Panc1 (cell line): Measurements from ENCODE around the gene DDX24. TPM values are rescaled to one million over a fixed set of nuclear protein-coding genes. Genes with fewer than 3 reads are reported as not detected.

ENCODE experiments used
- ATAC-seq: fragments of 200-7000 bp; cut with Tn5 transposase; 2 replicates; pipeline ENCODE4 v1.9.1; 2020; ENCODE audit warnings: mild to moderate bottlenecking, moderate library complexity
- BruUV-seq: library from RNA; stranded (reverse); fragments of 400-500 nt; replicated peaks from 2 replicates; lab custom pipeline; 2021; lab: Mats Ljungman, UMichigan
- CTCF ChIA-PET: fragments of 300-600 bp; sonication (Branson Sonifier 250); formaldehyde crosslinking; loops from one replicate; lab custom pipeline; 2022; ENCODE audit warnings: antibody characterized with exemption; lab: Charles Lee
- POLR2A ChIA-PET: fragments of 300-600 bp; sonication (Branson Sonifier 250); formaldehyde crosslinking; loops from one replicate; lab custom pipeline; 2022; ENCODE audit warnings: antibody characterized with exemption; lab: Charles Lee
- DNase-seq: peaks from one replicate; pipeline ENCODE4 v3.0.0-alpha.2; 2010; ENCODE audit warnings: low read depth, low spot score
- H3K27ac ChIP-seq: 2 replicates; pipeline ENCODE4 v1.5.1; 2011; ENCODE audit warnings: mild to moderate bottlenecking, low read length, inconsistent platforms
- H3K27me3 ChIP-seq: fragments of 200-500 bp; sonication (Bioruptor generic); 2 replicates; pipeline ENCODE4 v1.6.0; 2014; ENCODE audit warnings: low read length, inconsistent platforms; ENCODE audit not compliant: control insufficient read depth, insufficient read depth
- H3K36me3 ChIP-seq: fragments of 200-500 bp; sonication (Bioruptor generic); 2 replicates; pipeline ENCODE4 v1.5.1; 2014; ENCODE audit warnings: inconsistent platforms, mild to moderate bottlenecking, low read length, moderate library complexity; ENCODE audit not compliant: control insufficient read depth, insufficient read depth
- H3K4me1 ChIP-seq: 2 replicates; pipeline ENCODE4 v1.5.1; 2011; ENCODE audit warnings: inconsistent platforms, mild to moderate bottlenecking, low read length, moderate library complexity; ENCODE audit not compliant: control insufficient read depth, insufficient read depth
- H3K4me3 ChIP-seq, 2 experiments: 2 replicates each; pipeline ENCODE4 v1.5.1; 2011 to 2012; ENCODE audit warnings: low read depth in 2 of 2, low read length in 2 of 2, mild to moderate bottlenecking in 2 of 2, inconsistent platforms in 1 of 2, moderate library complexity in 1 of 2
- H3K9me3 ChIP-seq: fragments of 200-500 bp; sonication (Bioruptor generic); 2 replicates; pipeline ENCODE4 v1.5.1; 2014; ENCODE audit warnings: low read depth, mild to moderate bottlenecking, inconsistent platforms, low read length, moderate library complexity; ENCODE audit not compliant: control insufficient read depth, insufficient read depth
- CTCF ChIP-seq: fragments of 450-650 bp; IDR thresholded peaks from 2 replicates; pipeline ENCODE4 v1.5.1; 2017; ENCODE audit warnings: mild to moderate bottlenecking
- POLR2AphosphoS5 ChIP-seq: IDR thresholded peaks from 2 replicates; pipeline ENCODE4 v1.6.1; 2012; ENCODE audit warnings: mild to moderate bottlenecking, low read depth, low read length, moderate library complexity
- REST ChIP-seq, 2 experiments: IDR thresholded peaks; 2 replicates each; pipeline ENCODE4 v1.6.1; 2011 to 2012; ENCODE audit warnings: low read depth in 2 of 2, control low read depth in 1 of 2, low read length in 1 of 2, mild to moderate bottlenecking in 1 of 2, moderate library complexity in 1 of 2; ENCODE audit not compliant: insufficient read depth in 1 of 2
- SIN3A ChIP-seq: IDR thresholded peaks from 2 replicates; pipeline ENCODE4 v1.6.1; 2012; ENCODE audit warnings: low read depth, mild to moderate bottlenecking, low read length, moderate library complexity, borderline replicate concordance; ENCODE audit not compliant: insufficient read depth
- TCF7L2 ChIP-seq: IDR thresholded peaks from 2 replicates; pipeline ENCODE4 v1.6.1; 2011; ENCODE audit warnings: mild to moderate bottlenecking, low read depth, low read length, inconsistent platforms
- in situ Hi-C: cut with HindIII; loops from 2 replicates; pipeline ENCODE4 v1.10.0; 2016; ENCODE audit warnings: low sequenced_read_pairs, low pct_unique_long_range_greater_than_20kb
- intact Hi-C: fragments of 100-400 bp; cut with micrococcal nuclease; formaldehyde crosslinking; loops from one replicate; pipeline ENCODE4 v1.10.0; 2022; ENCODE audit not compliant: unreplicated experiment
- total RNA-seq: library from RNA; stranded (reverse); gene quantifications from one replicate; pipeline ENCODE4 v1.2.1, GENCODE V29; 2021; ENCODE audit not compliant: unreplicated experiment

Gene DDX24
- total RNA-seq, 1 experiment from 2014 or later, result 103 TPM

GRCh38 chr14:94038510-94038909 lies 42.5 kb downstream of the DDX24 start:
- TF ChIP-seq REST (IDR thresholded peaks at IDR 0.05; ENCODE audit: insufficient read depth in 1 of 2, low read depth in 2 of 2, low read length in 1 of 2) (no peak), SIN3A (no peak), TCF7L2 (no peak), POLR2AphosphoS5 (no peak), CTCF (no peak)
- H3K4me1 ChIP-seq, result no peaks in the 10 kb centered on the region
- in situ Hi-C loops, result no loop called here
- no peaks in the 10 kb centered on the region for H3K36me3 ChIP-seq
- POLR2A ChIA-PET, result no interaction called here
- H3K4me3 ChIP-seq, result no peak overlapping the region
- CTCF ChIA-PET, result interaction anchor here (0.6 kb wide), 1 partner anchor 90 kb away, joined by 4 read pairs; no protein-coding TSS in a partner anchor
- DNase-seq (no peak), ATAC-seq (no peak)
- no peak overlapping the region for H3K27ac ChIP-seq
- H3K9me3 ChIP-seq, result no peaks in the 10 kb centered on the region; the same call in 1 of the 2 replicates
- H3K27me3 ChIP-seq, result no peaks in the 10 kb centered on the region
- no TSS peak for BruUV-seq
- intact Hi-C loops, result no loop called here

- intact Hi-C loops, result loop anchor here (2.0 kb wide), 1 partner anchor 99 kb away; no protein-coding TSS in a partner anchor
- BruUV-seq, result no TSS peak
- in situ Hi-C loops, result no loop called here
- TF ChIP-seq TCF7L2, result no peak
- TF ChIP-seq REST (IDR thresholded peaks at IDR 0.05; ENCODE audit: insufficient read depth in 1 of 2, low read depth in 2 of 2, low read length in 1 of 2), result no peak
- TF ChIP-seq SIN3A, result no peak
- TF ChIP-seq CTCF, result no peak
- TF ChIP-seq POLR2AphosphoS5, result no peak
- no peak for DNase-seq
- ChIA-PET POLR2A (no interaction called here), CTCF (interaction anchor here (0.6 to 0.9 kb wide), 2 partner anchors 55 to 91 kb away, joined by 4 to 7 read pairs; no protein-coding TSS in a partner anchor)
- ATAC-seq, result no peak
- Histone ChIP-seq H3K9me3 (no peaks in the 10 kb centered on the region; the same call in 1 of the 2 replicates), H3K4me3 (no peak overlapping the region), H3K27ac (no peak overlapping the region), H3K4me1 (no peaks in the 10 kb centered on the region), H3K36me3 (no peaks in the 10 kb centered on the region), H3K27me3 (no peaks in the 10 kb centered on the region)
Observed at GRCh38 chr14:94037954-94038353, 43.0 kb downstream of the DDX24 start.
